Measurements from ENCODE around the gene NFIB.

The NFIB gene

GRCh38 chr9:14273696-14274121 lies 40.2 kb downstream of the NFIB start:
- DNase-seq (ENCODE audit: low read depth): no peak

GRCh38 chr9:14272927-14273528 lies 40.9 kb downstream of the NFIB start:
- no peak for DNase-seq (ENCODE audit: low read depth)

GRCh38 chr9:14271093-14271673 lies 42.8 kb downstream of the NFIB start:
- no peak for DNase-seq (ENCODE audit: low read depth)

- no peak for DNase-seq (ENCODE audit: low read depth)
Measured at GRCh38 chr9:14270358-14271092, 43.4 kb downstream of the NFIB start.

GRCh38 chr9:14269916-14270315 lies 44.0 kb downstream of the NFIB start:
- DNase-seq (ENCODE audit: low read depth): no peak

GRCh38 chr9:14263707-14264483 lies 50.0 kb downstream of the NFIB start:
- DNase-seq (ENCODE audit: low read depth): no peak

- no peak for DNase-seq (ENCODE audit: low read depth)
Measured at GRCh38 chr9:14262827-14263226, 51.1 kb downstream of the NFIB start.

GRCh38 chr9:14261616-14262015 lies 52.3 kb downstream of the NFIB start:
- no peak for DNase-seq (ENCODE audit: low read depth)

GRCh38 chr9:14260101-14260500 lies 53.8 kb downstream of the NFIB start:
- DNase-seq (ENCODE audit: low read depth): no peak

GRCh38 chr9:14258660-14259239 lies 55.2 kb downstream of the NFIB start:
- no peak for DNase-seq (ENCODE audit: low read depth)

- no peak for DNase-seq (ENCODE audit: low read depth)
Measured at GRCh38 chr9:14258156-14258555, 55.8 kb downstream of the NFIB start.

GRCh38 chr9:14256588-14256987 lies 57.4 kb downstream of the NFIB start:
- DNase-seq (ENCODE audit: low read depth): no peak

- peak; percentile 64 for DNase-seq (ENCODE audit: low read depth)
Measured at GRCh38 chr9:14251154-14252071, 62.5 kb downstream of the NFIB start.

- DNase-seq (ENCODE audit: low read depth): no peak
Measured at GRCh38 chr9:14250794-14251153, 63.2 kb downstream of the NFIB start.

GRCh38 chr9:14249527-14249926 lies 64.4 kb downstream of the NFIB start:
- no peak for DNase-seq (ENCODE audit: low read depth)

- DNase-seq (ENCODE audit: low read depth): no peak
Measured at GRCh38 chr9:14248149-14248548, 65.8 kb downstream of the NFIB start.

- DNase-seq (ENCODE audit: low read depth): no peak
Measured at GRCh38 chr9:14247577-14247976, 66.4 kb downstream of the NFIB start.

GRCh38 chr9:14246951-14247350 lies 67.0 kb downstream of the NFIB start:
- DNase-seq (ENCODE audit: low read depth): no peak

GRCh38 chr9:14245901-14246525 lies 67.9 kb downstream of the NFIB start:
- peak; percentile 41 for DNase-seq (ENCODE audit: low read depth)

- DNase-seq (ENCODE audit: low read depth): no peak
Measured at GRCh38 chr9:14243514-14244042, 70.4 kb downstream of the NFIB start.

Measured in HS-27A (cell line).